ENCODE data around the gene SIPA1L3.

GRCh38 chr19:38204096-38204495, 297.1 kb downstream of the SIPA1L3 start:
- TF ChIP-seq CTCF (IDR thresholded peaks at IDR 0.05) (no peak), POLR2A (IDR thresholded peaks at IDR 0.05) (no peak), POLR2AphosphoS5 (IDR thresholded peaks at IDR 0.05) (no peak), EP300 (IDR thresholded peaks at IDR 0.05) (no peak)

All from upper lobe of left lung (tissue), 4 donors.